M059J (cell line): ENCODE data around the gene MXD3. TPM values are rescaled to one million over a fixed set of nuclear protein-coding genes. Genes with fewer than 3 reads are reported as not detected.

ENCODE experiments used
- DNase-seq: peaks from one replicate; pipeline ENCODE4 v3.0.0-alpha.2; 2012; ENCODE audit warnings: low read depth
- total RNA-seq: library from RNA; depleted of rRNA; stranded (reverse); fragments of >200 nt; shearing (Covaris generic); gene quantifications from 2 replicates; pipeline ENCODE4 v1.2.3, GENCODE V29; 2014

MXD3 gene
- total RNA-seq, 1 experiment from 2014 or later = 36.1 TPM

DNA sequence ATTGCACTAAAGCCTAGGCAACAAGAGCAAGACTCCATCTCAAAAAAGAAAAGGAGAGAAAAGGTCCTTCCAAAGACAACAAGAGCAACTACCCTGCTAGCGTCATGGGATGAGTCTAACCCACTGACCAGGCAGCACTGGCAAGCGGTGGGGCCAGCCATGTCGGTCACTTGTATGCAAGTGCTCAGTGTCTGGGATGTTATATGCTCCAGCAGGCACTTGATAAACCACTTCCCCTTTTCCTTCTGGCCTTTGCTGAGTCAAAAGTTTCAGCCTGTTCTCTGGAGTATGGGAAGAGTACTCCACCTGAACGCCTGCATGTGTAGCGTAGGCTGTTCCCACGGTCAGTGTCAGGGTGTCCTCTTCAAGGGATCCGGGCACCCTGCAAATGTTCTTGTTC lies 9.2 kb upstream of the MXD3 start:
- DNase-seq = no peak

DNA sequence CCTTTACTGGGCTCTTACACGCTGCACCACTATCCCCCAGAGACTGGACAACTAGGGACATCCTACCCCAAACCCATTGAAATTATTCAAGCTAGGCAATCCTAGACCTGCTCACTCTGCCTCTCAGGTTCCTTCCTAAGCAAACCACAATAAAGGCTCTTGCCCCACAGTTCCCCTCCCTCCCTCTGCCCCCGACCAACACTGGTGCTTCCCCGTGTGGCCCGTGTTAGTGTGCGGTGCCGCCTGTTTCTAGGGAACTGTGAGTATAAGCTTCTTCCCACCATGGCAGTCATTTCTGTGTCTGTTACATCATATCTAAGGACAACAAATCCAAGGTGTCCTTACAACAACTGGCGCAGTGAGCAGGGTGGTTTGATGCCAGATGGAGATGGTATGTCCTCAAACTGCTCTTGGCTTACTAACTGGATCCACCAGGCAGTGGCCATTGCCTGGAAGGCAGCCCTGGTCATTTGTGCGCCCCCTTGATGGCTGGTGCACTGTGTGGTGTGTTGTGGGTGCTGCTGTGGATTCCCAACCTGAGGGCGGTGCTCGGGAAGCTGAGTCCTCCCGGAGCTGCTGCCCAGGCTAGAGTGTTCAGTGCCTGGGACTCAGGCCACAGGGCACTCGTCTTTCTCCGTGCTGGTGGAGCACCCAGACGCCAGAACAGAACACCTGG lies 8.4 kb upstream of the MXD3 start:
- no peak for DNase-seq

DNA sequence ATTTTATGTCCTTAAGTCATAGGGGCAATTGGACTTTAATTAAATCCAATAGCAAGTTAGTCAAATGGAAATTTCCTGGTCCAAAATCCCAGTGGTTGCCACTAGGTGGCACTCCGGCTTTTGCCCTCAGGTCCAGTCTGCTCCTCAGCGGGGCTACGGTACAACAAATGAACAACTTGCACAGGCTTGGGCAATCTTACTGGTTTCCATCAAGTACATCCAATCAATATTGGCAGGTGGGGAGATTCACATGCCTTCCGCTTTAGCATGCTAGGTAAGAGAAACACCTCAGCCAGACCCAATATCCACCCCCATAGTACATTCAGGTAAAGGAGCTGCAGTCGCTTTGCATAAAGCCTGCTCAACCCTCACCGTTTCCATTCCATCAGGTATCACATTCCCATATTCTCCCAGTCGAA lies 6.3 kb upstream of the MXD3 start:
- peak; percentile 72 for DNase-seq

DNA sequence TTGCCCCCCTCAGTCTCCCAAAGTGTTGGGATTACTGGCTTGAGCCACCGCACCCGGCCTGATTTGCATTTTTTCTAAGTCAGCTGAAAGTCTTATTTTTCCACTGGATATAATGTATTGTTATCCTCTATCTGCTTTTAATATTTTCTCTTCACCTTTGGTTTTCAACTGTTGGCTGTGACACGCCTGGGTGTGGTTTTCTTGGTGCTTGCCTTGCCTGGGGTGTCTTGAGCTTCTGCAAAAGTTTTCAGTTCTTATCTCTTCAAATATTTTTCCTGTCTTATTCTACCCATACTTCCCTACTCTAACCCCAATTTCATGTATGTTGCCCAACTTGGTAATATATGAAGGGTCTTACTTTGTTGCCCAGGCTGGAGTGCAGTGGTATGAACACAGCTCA lies 4.3 kb upstream of the MXD3 start:
- no peak for DNase-seq

- no peak for DNase-seq
Measured at GRCh38 chr5:177315411-177315810, 3.7 kb upstream of the MXD3 start.

- DNase-seq = no peak
Measured at GRCh38 chr5:177314376-177315342, 3.0 kb upstream of the MXD3 start.

- no peak for DNase-seq
Measured at GRCh38 chr5:177313561-177314259, 2.0 kb upstream of the MXD3 start.

- DNase-seq = peak; percentile 82
Measured at GRCh38 chr5:177312649-177313181, 1.0 kb upstream of the MXD3 start.

- peak; percentile 50 for DNase-seq
Measured at GRCh38 chr5:177311392-177311722, 341 bp downstream of the MXD3 start.

GRCh38 chr5:177310757-177311391 lies 824 bp downstream of the MXD3 start:
- peak; percentile 18 for DNase-seq

- DNase-seq = no peak
Measured at GRCh38 chr5:177310332-177310731, 1.4 kb downstream of the MXD3 start.

DNA sequence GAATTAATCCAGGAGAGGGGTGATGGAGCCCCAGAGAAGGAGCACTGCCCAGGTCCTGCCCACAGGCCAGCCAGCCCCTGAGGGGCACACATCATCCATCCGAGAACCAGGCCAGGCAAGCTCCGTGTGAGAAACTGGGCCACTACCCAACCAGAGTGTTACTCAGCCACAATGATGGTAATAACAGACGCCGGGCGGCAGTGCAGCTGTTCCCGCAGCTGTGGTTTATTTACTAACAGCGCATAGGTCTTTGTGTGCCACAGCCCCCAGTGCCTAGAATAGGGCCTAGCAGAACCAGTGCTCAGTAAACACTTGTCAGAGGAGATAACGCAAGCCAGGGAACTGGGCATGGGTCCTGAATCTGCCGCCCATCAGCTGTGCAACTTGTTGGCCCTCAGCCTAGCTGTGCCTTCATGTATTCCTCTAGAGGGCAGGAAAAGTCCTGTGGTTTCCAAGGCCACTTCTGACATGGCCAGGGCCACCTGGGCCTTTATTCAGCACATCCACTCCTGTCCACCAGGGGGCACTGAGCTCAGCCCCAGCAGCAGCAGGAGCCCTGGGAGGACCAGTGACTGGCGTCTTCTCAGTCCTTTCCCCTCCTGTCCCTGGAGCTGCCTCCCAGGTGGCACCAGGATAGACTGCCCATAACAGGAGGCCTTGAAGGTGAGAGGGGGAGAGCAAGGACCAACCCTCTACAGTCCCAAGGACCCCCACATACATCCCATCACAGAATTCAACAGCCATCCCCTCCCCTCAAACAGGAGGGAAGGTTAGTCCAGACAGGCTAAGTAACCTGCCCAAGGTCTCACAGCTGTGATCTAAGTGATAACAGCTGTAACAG lies 2.1 kb downstream of the MXD3 start:
- peak; percentile 70 for DNase-seq

DNA sequence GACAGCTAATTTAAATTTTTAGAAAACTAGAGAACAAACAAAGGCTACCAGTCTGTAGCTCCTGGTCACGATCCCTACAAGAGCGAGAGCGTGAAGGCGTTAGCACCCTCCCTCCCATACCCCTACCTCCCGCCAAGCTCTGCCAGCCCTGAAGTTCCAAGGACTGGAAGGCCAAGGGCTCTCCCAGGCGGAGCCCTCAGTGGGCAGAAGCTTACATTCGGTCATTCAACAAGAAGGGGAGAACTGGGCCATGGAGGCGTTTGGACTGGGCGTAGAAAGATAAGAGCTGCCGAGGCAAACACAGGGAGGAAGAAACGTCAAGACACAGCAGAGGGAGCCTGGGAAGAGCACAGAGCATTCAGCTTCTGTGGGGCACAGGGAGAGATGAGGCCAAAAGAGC lies 3.0 kb downstream of the MXD3 start:
- DNase-seq = no peak

- DNase-seq = no peak
Measured at GRCh38 chr5:177307544-177308363, 3.9 kb downstream of the MXD3 start.

DNA sequence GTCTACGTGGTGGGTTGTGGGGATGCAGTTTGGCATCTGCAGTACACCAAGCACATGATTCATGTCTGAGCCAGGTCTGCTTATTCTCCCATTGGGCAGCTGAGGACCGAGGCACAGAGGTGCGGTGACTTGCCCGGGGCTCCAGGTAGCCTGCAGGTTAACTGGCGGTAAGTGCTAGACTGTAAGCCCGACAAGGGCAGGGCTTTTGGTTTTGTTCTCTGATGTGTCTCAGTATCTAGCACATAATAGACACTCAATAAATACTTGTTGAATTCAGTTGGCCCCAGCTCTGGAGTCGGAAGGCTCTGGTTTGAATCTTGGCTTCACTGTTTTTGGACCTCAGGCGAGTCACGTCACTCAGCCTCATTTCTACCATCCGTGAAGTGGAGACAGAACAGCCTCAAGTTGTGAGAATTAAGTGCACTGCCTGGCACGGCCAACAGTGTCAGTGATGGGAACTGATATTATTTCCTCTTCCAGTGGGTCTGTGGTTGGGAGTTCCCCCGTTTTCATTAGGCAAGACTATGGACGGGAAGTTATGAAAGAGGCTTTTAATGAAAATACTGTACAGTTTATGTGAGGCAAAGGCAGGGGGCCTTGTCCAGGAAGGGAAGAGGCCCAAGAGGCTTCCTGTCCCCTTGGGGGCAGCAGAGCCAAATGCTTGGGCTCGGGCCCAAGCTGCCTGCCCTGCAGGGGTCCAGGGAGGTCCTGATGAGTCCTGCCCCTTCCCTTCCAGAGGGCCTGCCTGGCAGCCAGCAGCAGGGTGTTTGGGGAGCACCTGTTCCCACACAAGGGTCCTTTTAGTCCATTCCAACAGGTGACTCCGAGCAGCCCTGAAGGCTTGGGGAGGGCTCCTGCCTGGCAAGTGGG lies 4.8 kb downstream of the MXD3 start:
- peak; percentile 25 for DNase-seq

DNA sequence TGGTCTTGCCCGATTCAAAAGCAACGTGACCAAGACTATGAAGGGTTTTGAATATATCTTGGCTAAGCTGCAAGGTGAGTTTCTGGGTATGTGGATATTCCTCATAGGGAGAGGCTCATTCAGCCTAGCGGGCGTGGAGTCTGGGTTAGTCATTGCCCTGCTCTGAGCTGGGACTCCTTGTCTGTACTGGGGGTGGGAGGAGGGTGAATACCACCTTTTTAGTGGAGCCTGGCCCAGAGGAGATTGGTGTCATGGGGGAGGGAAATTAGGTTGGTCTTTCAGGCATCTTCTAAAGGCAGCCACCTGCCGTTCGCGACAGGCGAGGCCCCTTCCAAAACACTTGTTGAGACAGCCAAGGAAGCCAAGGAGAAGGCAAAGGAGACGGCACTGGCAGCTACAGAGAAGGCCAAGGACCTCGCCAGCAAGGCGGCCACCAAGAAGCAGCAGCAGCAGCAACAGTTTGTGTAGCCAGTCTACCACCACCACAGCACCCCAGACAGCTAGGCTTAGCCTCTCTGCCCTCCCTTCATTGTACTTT lies 5.5 kb downstream of the MXD3 start:
- peak; percentile 23 for DNase-seq

GRCh38 chr5:177304392-177305119 lies 7.1 kb downstream of the MXD3 start:
- DNase-seq = peak; percentile 38

DNA sequence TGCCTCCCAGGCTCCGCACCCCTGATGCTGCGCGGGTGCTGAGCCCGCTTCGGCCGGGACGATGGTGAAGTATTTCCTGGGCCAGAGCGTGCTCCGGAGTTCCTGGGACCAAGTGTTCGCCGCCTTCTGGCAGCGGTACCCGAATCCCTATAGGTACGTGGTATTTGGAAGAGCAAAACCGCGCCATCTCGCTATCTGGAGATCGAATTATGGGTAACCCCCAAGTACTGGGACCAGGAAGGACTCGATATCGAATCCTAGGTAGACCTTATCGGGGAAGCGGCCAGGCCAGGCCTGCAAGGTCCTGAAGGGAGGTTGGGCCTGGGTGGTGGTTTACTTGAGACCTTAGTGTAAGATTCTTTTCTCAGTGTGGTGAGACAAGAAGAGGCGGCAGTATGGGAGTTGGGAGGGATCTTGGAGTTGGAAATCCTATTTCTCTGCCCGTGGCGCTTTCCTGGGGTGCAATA lies 7.7 kb downstream of the MXD3 start:
- peak; percentile 40 for DNase-seq
